ENCODE data around the gene MAFF. TPM values are rescaled to one million over a fixed set of nuclear protein-coding genes. Genes with fewer than 3 reads are reported as not detected.

Gene MAFF
- total and polyA plus RNA-seq, 4 donors = 57.4 to 145 (median 80.0) TPM

- no peak overlapping the region for H3K27ac ChIP-seq (ENCODE audit: low read depth in 1 of 2, low read length in 2 of 2)
- no peak for ATAC-seq (ENCODE audit: low FRiP score)
- peaks cover 0 to 3% of the 10 kb centered on the region in 2 donors for H3K4me1 ChIP-seq (ENCODE audit: control insufficient read depth in 1 of 2, insufficient read depth in 2 of 2, low read length in 2 of 2)
- no peaks in the 10 kb centered on the region for H3K36me3 ChIP-seq (ENCODE audit: control insufficient read depth in 1 of 2, insufficient read depth in 2 of 2, low read length in 1 of 2)
- H3K27me3 ChIP-seq (ENCODE audit: control insufficient read depth in 1 of 2, insufficient read depth in 2 of 2, low read length in 1 of 2) = no peaks in the 10 kb centered on the region
- intact Hi-C loops (cut with DNase I) = no loop called here
- H3K9me3 ChIP-seq (ENCODE audit: control insufficient read depth, low read length) = no peaks in the 10 kb centered on the region
- H3K4me3 ChIP-seq (ENCODE audit: low read length in 2 of 2) = no peak overlapping the region
- 84 to 86% methylated on average over 11 of the region's 11 CpGs for WGBS, 2 donors
- no peak for DNase-seq
Observed at GRCh38 chr22:38215156-38216038, 13.6 kb downstream of the MAFF start.

GRCh38 chr22:38218661-38219622 is 17.1 kb downstream of the MAFF start:
- H3K9me3 ChIP-seq (ENCODE audit: control insufficient read depth, low read length) = no peaks in the 10 kb centered on the region
- ATAC-seq (ENCODE audit: low FRiP score) (peak; percentile 80), DNase-seq (peak; percentile 92 to 97)
- no peaks in the 10 kb centered on the region for H3K36me3 ChIP-seq (ENCODE audit: control insufficient read depth in 1 of 2, insufficient read depth in 2 of 2, low read length in 1 of 2)
- no peak overlapping the region for H3K4me3 ChIP-seq (ENCODE audit: low read length in 2 of 2)
- peak overlapping the region; percentile 38 to 88 for H3K27ac ChIP-seq (ENCODE audit: low read depth in 1 of 2, low read length in 2 of 2)
- intact Hi-C loops (cut with DNase I) = no loop called here
- H3K4me1 ChIP-seq (ENCODE audit: control insufficient read depth in 1 of 2, insufficient read depth in 2 of 2, low read length in 2 of 2) = no peaks in the 10 kb centered on the region
- 34 to 38% methylated on average over 20 to 25 of the region's 25 CpGs for WGBS, 2 donors
- no peaks in the 10 kb centered on the region for H3K27me3 ChIP-seq (ENCODE audit: control insufficient read depth in 1 of 2, insufficient read depth in 2 of 2, low read length in 1 of 2)

- Histone ChIP-seq H3K4me1 (ENCODE audit: control insufficient read depth in 1 of 2, insufficient read depth in 2 of 2, low read length in 2 of 2) (no peaks in the 10 kb centered on the region), H3K27ac (ENCODE audit: low read depth in 1 of 2, low read length in 2 of 2) (peak overlapping the region; percentile 33 to 58), H3K4me3 (ENCODE audit: low read length in 2 of 2) (no peak overlapping the region), H3K27me3 (ENCODE audit: control insufficient read depth in 1 of 2, insufficient read depth in 2 of 2, low read length in 1 of 2) (no peaks in the 10 kb centered on the region), H3K36me3 (ENCODE audit: control insufficient read depth in 1 of 2, insufficient read depth in 2 of 2, low read length in 1 of 2) (no peaks in the 10 kb centered on the region), H3K9me3 (ENCODE audit: control insufficient read depth, low read length) (no peaks in the 10 kb centered on the region)
- ATAC-seq (ENCODE audit: low FRiP score) = no peak
- 55% methylated on average over 9 to 10 of the region's 10 CpGs for WGBS, 2 donors
- no peak for DNase-seq
- intact Hi-C loops (cut with DNase I) = loop anchor here in 1 of 2 donors (2.0 kb wide), 1 partner anchor 19 kb away; no protein-coding TSS in a partner anchor
Observed at GRCh38 chr22:38219632-38220031, 17.8 kb downstream of the MAFF start.

- intact Hi-C loops (cut with DNase I) = loop anchor here in 1 of 2 donors (2.0 kb wide), 1 partner anchor 19 kb away; no protein-coding TSS in a partner anchor
- no peaks in the 10 kb centered on the region for H3K9me3 ChIP-seq (ENCODE audit: control insufficient read depth, low read length)
- no peak for DNase-seq
- WGBS, 2 donors = 46 to 48% methylated on average over 8 of the region's 8 CpGs
- no peak overlapping the region for H3K4me3 ChIP-seq (ENCODE audit: low read length in 2 of 2)
- no peaks in the 10 kb centered on the region for H3K27me3 ChIP-seq (ENCODE audit: control insufficient read depth in 1 of 2, insufficient read depth in 2 of 2, low read length in 1 of 2)
- peak overlapping the region; percentile 33 to 58 for H3K27ac ChIP-seq (ENCODE audit: low read depth in 1 of 2, low read length in 2 of 2)
- ATAC-seq (ENCODE audit: low FRiP score) = no peak
- no peaks in the 10 kb centered on the region for H3K4me1 ChIP-seq (ENCODE audit: control insufficient read depth in 1 of 2, insufficient read depth in 2 of 2, low read length in 2 of 2)
- peaks cover 0 to 1% of the 10 kb centered on the region in 2 donors for H3K36me3 ChIP-seq (ENCODE audit: control insufficient read depth in 1 of 2, insufficient read depth in 2 of 2, low read length in 1 of 2)
Observed at GRCh38 chr22:38220163-38220562, 18.4 kb downstream of the MAFF start.

GRCh38 chr22:38220653-38221386 is 19.0 kb downstream of the MAFF start:
- no peaks in the 10 kb centered on the region for H3K9me3 ChIP-seq (ENCODE audit: control insufficient read depth, low read length)
- H3K4me1 ChIP-seq (ENCODE audit: control insufficient read depth in 1 of 2, insufficient read depth in 2 of 2, low read length in 2 of 2) = no peaks in the 10 kb centered on the region
- no peak for DNase-seq
- H3K36me3 ChIP-seq (ENCODE audit: control insufficient read depth in 1 of 2, insufficient read depth in 2 of 2, low read length in 1 of 2) = peaks cover 0 to 6% of the 10 kb centered on the region in 2 donors
- 79 to 80% methylated on average over 22 of the region's 22 CpGs for WGBS, 2 donors
- no peaks in the 10 kb centered on the region for H3K27me3 ChIP-seq (ENCODE audit: control insufficient read depth in 1 of 2, insufficient read depth in 2 of 2, low read length in 1 of 2)
- H3K27ac ChIP-seq (ENCODE audit: low read depth in 1 of 2, low read length in 2 of 2) = peak overlapping the region in 1 of 2 donors; percentile 58
- ATAC-seq (ENCODE audit: low FRiP score) = no peak
- intact Hi-C loops (cut with DNase I) = loop anchor here in 1 of 2 donors (2.0 kb wide), 1 partner anchor 18 kb away; no protein-coding TSS in a partner anchor
- no peak overlapping the region for H3K4me3 ChIP-seq (ENCODE audit: low read length in 2 of 2)

- Histone ChIP-seq H3K27me3 (ENCODE audit: control insufficient read depth in 1 of 2, insufficient read depth in 2 of 2, low read length in 1 of 2) (no peaks in the 10 kb centered on the region), H3K9me3 (ENCODE audit: control insufficient read depth, low read length) (no peaks in the 10 kb centered on the region), H3K4me1 (ENCODE audit: control insufficient read depth in 1 of 2, insufficient read depth in 2 of 2, low read length in 2 of 2) (no peaks in the 10 kb centered on the region), H3K36me3 (ENCODE audit: control insufficient read depth in 1 of 2, insufficient read depth in 2 of 2, low read length in 1 of 2) (peaks cover 0 to 6% of the 10 kb centered on the region in 2 donors), H3K4me3 (ENCODE audit: low read length in 2 of 2) (no peak overlapping the region), H3K27ac (ENCODE audit: low read depth in 1 of 2, low read length in 2 of 2) (no peak overlapping the region)
- ATAC-seq (ENCODE audit: low FRiP score) = no peak
- intact Hi-C loops (cut with DNase I) = loop anchor here in 1 of 2 donors (2.0 kb wide), 1 partner anchor 17 kb away; no protein-coding TSS in a partner anchor
- WGBS, 2 donors = 88 to 92% methylated on average over 21 to 22 of the region's 22 CpGs
- DNase-seq = no peak
Observed at GRCh38 chr22:38221407-38221806, 19.6 kb downstream of the MAFF start.

GRCh38 chr22:38221908-38222796 is 20.4 kb downstream of the MAFF start:
- Histone ChIP-seq H3K27me3 (ENCODE audit: control insufficient read depth in 1 of 2, insufficient read depth in 2 of 2, low read length in 1 of 2) (no peaks in the 10 kb centered on the region), H3K27ac (ENCODE audit: low read depth in 1 of 2, low read length in 2 of 2) (no peak overlapping the region), H3K4me3 (ENCODE audit: low read length in 2 of 2) (no peak overlapping the region), H3K36me3 (ENCODE audit: control insufficient read depth in 1 of 2, insufficient read depth in 2 of 2, low read length in 1 of 2) (peaks cover 0 to 6% of the 10 kb centered on the region in 2 donors), H3K9me3 (ENCODE audit: control insufficient read depth, low read length) (no peaks in the 10 kb centered on the region), H3K4me1 (ENCODE audit: control insufficient read depth in 1 of 2, insufficient read depth in 2 of 2, low read length in 2 of 2) (no peaks in the 10 kb centered on the region)
- DNase-seq (no peak), ATAC-seq (ENCODE audit: low FRiP score) (no peak)
- intact Hi-C loops (cut with DNase I) = loop anchor here in 1 of 2 donors (2.0 kb wide), 1 partner anchor 17 kb away; no protein-coding TSS in a partner anchor
- WGBS, 2 donors = 77 to 81% methylated on average over 21 to 25 of the region's 25 CpGs

All from aorta (tissue), 5 donors.